ENCODE results near the gene DHCR7.

DNA sequence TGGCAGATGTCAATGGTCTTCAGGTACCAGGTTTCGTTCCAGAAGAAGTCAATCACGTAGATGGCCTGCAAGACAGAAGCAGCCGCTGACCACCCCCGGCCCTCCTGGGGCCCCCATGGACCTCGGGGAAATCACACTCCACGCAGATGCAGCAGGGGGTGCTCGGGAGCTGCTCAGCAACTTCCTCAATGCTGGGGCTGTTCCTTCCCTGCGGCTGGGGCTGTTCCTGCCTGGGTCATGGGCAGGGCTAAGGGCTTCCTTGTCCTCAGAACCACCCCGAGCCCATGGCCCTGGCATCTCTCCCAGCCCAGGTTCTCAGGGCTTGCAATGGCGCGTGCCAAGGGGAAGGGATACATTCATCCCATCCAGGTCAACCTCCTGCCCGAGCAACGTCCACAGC lies 10.3 kb downstream of the DHCR7 start:
- no peak for TF ChIP-seq YY1 (IDR thresholded peaks at IDR 0.05; ENCODE audit: insufficient read depth, insufficient read length)
- no peak for TF ChIP-seq ZNF274 (IDR thresholded peaks at IDR 0.05; ENCODE audit: low read depth, low read length)
- TF ChIP-seq SUZ12 (IDR thresholded peaks at IDR 0.05; ENCODE audit: extremely low read depth, insufficient read depth, insufficient read length), result no peak
